Right atrium auricular region (tissue), 2 donors: Measurements from ENCODE around the gene GRB10. TPM values are rescaled to one million over a fixed set of nuclear protein-coding genes. Genes with fewer than 3 reads are reported as not detected.

Experiments
- DNase-seq: peaks from one replicate; pipeline ENCODE4 v3.0.0-alpha.2; 2019; ENCODE audit warnings: low spot score
- H3K27ac ChIP-seq, 2 donors: fragments of 200-600 bp; sonication (generic); 1 replicate in 1 of 2; 2 replicates in 1 of 2; pipeline ENCODE4 v1.5.1; 2016 to 2019
- H3K27me3 ChIP-seq, 2 donors: fragments of 200-600 bp; sonication (generic); one replicate each; pipeline versions ENCODE4 v1.5.1 to v1.6.0; 2017 to 2019
- H3K36me3 ChIP-seq: fragments of 200-600 bp; sonication (generic); one replicate; pipeline ENCODE4 v1.5.1; 2016
- H3K4me1 ChIP-seq, 2 donors: fragments of 200-600 bp; sonication (generic); one replicate each; pipeline versions ENCODE4 v1.5.1 to v1.6.0; 2017 to 2019
- H3K4me3 ChIP-seq, 2 donors: fragments of 200-600 bp; sonication (generic); 1 replicate in 1 of 2; 2 replicates in 1 of 2; pipeline ENCODE4 v1.5.1; 2017 to 2019; ENCODE audit warnings: mild to moderate bottlenecking in 1 of 2, moderate library complexity in 1 of 2
- H3K9me3 ChIP-seq, 2 donors: fragments of 200-600 bp; sonication (generic); one replicate each; pipeline ENCODE4 v1.5.1; 2019
- CTCF ChIP-seq, 2 donors: fragments of 200-600 bp; sonication (generic); IDR thresholded peaks; one replicate each; pipeline ENCODE4 v1.5.1; 2019; ENCODE audit warnings: antibody characterized with exemption in 2 of 2
- total RNA-seq, 2 donors: library from RNA; depleted of rRNA; stranded (reverse); fragments of >200 nt; gene quantifications; one replicate each; pipeline ENCODE4 v1.1.0, GENCODE V29; 2016

The GRB10 gene
- total RNA-seq, 2 donors from 2014 or later: 36.5 to 39.0 TPM

DNA sequence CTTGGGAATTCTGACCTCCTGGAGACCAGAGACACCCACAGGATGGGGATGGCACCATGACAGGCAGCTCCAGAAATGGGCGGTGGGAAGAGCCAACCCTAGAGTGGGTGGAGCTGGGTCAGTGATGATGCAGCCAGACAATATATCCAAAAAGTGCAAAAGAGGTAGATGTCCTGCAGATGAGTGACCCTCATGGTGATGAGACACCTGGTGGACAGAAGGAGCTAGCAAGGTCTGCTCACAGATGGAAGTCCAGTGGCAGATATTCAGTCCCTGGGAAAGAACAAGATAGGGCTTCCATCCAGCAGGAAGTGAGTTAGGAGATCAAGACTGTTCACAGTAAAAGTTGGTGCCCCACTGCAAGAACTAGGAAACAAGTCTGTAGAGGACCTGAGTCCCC is 19.2 kb upstream of the GRB10 start:
- no peak overlapping the region for H3K27ac ChIP-seq
- no peak overlapping the region for H3K4me3 ChIP-seq
- DNase-seq: no peak
- H3K4me1 ChIP-seq: no peaks in the 10 kb centered on the region
- no peaks in the 10 kb centered on the region for H3K27me3 ChIP-seq
- TF ChIP-seq CTCF (IDR thresholded peaks at IDR 0.05): peak in 1 of 2 donors; percentile 15
- H3K36me3 ChIP-seq: no peaks in the 10 kb centered on the region
- no peaks in the 10 kb centered on the region for H3K9me3 ChIP-seq

DNA sequence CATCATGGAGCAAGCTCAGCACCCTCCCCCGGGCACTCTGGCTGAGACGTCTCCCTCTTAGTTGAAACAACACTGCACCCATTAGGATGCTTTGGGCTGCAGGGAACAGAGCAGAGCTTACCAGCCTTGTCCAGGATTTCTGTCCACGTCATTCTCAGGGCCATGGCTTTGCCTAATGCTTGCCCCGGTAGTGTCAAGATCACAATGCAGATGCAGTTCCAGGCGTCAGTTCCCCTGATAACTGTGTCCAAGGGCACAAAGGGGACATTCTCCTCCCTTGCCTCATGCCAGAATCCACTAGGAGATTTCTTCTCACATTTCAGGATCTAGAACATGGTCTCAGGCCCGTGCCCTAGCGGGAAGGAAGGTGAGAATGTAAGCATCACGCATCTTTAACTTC is 17.2 kb upstream of the GRB10 start:
- DNase-seq: no peak
- TF ChIP-seq CTCF (IDR thresholded peaks at IDR 0.05): no peak

GRCh38 chr7:50798126-50798525 is 15.4 kb upstream of the GRB10 start:
- Histone ChIP-seq H3K4me3 (no peak overlapping the region), H3K27ac (no peak overlapping the region), H3K27me3 (no peaks in the 10 kb centered on the region), H3K4me1 (no peaks in the 10 kb centered on the region), H3K9me3 (no peaks in the 10 kb centered on the region), H3K36me3 (no peaks in the 10 kb centered on the region)
- no peak for TF ChIP-seq CTCF (IDR thresholded peaks at IDR 0.05)
- peak; percentile 16 for DNase-seq

More for the DNA sequence above, 17.2 kb upstream of the GRB10 start:
- Histone ChIP-seq H3K27ac (no peak overlapping the region), H3K4me1 (no peaks in the 10 kb centered on the region), H3K27me3 (no peaks in the 10 kb centered on the region), H3K4me3 (no peak overlapping the region), H3K9me3 (no peaks in the 10 kb centered on the region), H3K36me3 (no peaks in the 10 kb centered on the region)

DNA sequence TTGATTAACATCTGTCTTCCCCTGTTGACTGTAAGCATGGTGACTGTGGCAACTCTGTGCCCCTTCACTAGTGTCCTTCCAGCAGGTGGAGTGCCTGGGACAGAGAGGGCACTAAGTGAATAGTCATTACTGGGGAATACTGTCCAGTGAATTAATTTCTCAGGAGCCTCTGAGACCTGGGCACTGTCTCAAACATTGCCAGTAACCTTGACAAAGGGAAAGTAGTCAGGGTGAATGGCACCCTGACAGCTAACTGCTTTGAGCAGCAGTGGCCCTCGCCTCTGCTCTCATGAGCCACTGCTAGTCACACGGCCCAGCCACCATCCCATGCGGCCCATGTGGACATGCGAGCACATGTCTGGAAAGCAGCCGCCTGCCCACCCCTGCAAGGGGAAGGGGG is 13.1 kb upstream of the GRB10 start:
- no peak overlapping the region for H3K27ac ChIP-seq
- peaks cover 0 to 14% of the 10 kb centered on the region in 2 donors for H3K4me1 ChIP-seq
- H3K27me3 ChIP-seq: no peaks in the 10 kb centered on the region
- H3K4me3 ChIP-seq: no peak overlapping the region
- no peaks in the 10 kb centered on the region for H3K9me3 ChIP-seq
- no peak for TF ChIP-seq CTCF (IDR thresholded peaks at IDR 0.05)
- H3K36me3 ChIP-seq: no peaks in the 10 kb centered on the region
- DNase-seq: no peak

DNA sequence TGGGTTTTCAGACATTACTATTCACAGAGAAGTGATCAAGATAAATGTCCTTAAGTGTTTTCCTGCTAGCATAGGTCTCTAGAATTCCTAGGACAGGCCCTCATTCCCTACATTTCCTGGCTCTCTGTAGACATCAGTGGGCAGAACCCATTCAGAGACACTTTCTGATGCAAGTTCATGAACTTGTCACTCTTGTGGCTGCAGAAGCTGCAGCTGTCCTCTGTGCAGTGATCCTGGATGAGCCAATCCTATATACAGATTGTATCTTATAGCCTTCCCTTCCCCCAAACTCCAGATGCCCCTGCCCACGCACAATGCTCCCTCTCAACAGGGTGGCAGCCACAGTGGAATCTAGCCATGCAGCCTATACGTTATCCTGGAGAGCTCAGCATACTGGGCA is 12.6 kb upstream of the GRB10 start:
- no peaks in the 10 kb centered on the region for H3K9me3 ChIP-seq
- peaks cover 0 to 20% of the 10 kb centered on the region in 2 donors for H3K4me1 ChIP-seq
- H3K27me3 ChIP-seq: no peaks in the 10 kb centered on the region
- DNase-seq: no peak
- no peaks in the 10 kb centered on the region for H3K36me3 ChIP-seq
- H3K27ac ChIP-seq: no peak overlapping the region
- no peak overlapping the region for H3K4me3 ChIP-seq
- no peak for TF ChIP-seq CTCF (IDR thresholded peaks at IDR 0.05)

GRCh38 chr7:50793947-50794570 is 11.4 kb upstream of the GRB10 start:
- DNase-seq: no peak

More at GRCh38 chr7:50793947-50794570, 11.4 kb upstream of the GRB10 start:
- H3K9me3 ChIP-seq: no peaks in the 10 kb centered on the region
- H3K4me1 ChIP-seq: peaks cover 0 to 31% of the 10 kb centered on the region in 2 donors
- no peaks in the 10 kb centered on the region for H3K36me3 ChIP-seq
- peak overlapping the region; percentile 56 for H3K4me3 ChIP-seq
- no peaks in the 10 kb centered on the region for H3K27me3 ChIP-seq
- TF ChIP-seq CTCF (IDR thresholded peaks at IDR 0.05): no peak
- H3K27ac ChIP-seq: peak overlapping the region; percentile 81 to 86
